Endothelial cell (in vitro differentiated cells): ENCODE data around the gene SORCS2. TPM values are rescaled to one million over a fixed set of nuclear protein-coding genes. Genes with fewer than 3 reads are reported as not detected.

Experiments
- DNase-seq: peaks from one replicate; pipeline ENCODE4 v3.0.0; 2021; ENCODE audit warnings: low spot score
- H3K27ac Mint-ChIP-seq: one replicate; pipeline ENCODE4 v1.8.0; 2021; ENCODE audit warnings: mixed read lengths, inconsistent platforms; ENCODE audit not compliant: unreplicated experiment
- H3K27me3 Mint-ChIP-seq: one replicate; pipeline ENCODE4 v1.8.0; 2021; ENCODE audit warnings: mild to moderate bottlenecking, moderate library complexity, mixed read lengths, inconsistent platforms; ENCODE audit not compliant: unreplicated experiment
- H3K36me3 Mint-ChIP-seq: one replicate; pipeline ENCODE4 v1.8.0; 2021; ENCODE audit warnings: mild to moderate bottlenecking, low read depth, mixed read lengths, inconsistent platforms; ENCODE audit not compliant: unreplicated experiment
- H3K4me1 Mint-ChIP-seq: one replicate; pipeline ENCODE4 v1.8.0; 2021; ENCODE audit warnings: mild to moderate bottlenecking, mixed read lengths, inconsistent platforms; ENCODE audit not compliant: unreplicated experiment
- H3K4me3 Mint-ChIP-seq: one replicate; pipeline ENCODE4 v1.8.0; 2021; ENCODE audit warnings: mild to moderate bottlenecking, mixed read lengths, inconsistent platforms; ENCODE audit not compliant: unreplicated experiment
- H3K9me3 Mint-ChIP-seq: one replicate; pipeline ENCODE4 v1.8.0; 2021; ENCODE audit warnings: mixed read lengths, inconsistent platforms; ENCODE audit not compliant: unreplicated experiment
- CTCF ChIP-seq: fragments of 200-600 bp; sonication (generic); IDR thresholded peaks from one replicate; pipeline ENCODE4 v1.5.0; 2021; ENCODE audit warnings: antibody characterized with exemption; ENCODE audit not compliant: unreplicated experiment
- total RNA-seq: library from RNA; stranded (reverse); fragmentation: NEBNext Ultra II Directional; extraction: Animal tissue kit (Norgen Biotek cat#: 25700); gene quantifications from one replicate; pipeline ENCODE4 v1.2.1, GENCODE V29; 2021; ENCODE audit not compliant: unreplicated experiment

SORCS2 gene
- total RNA-seq, 1 donor from 2014 or later = 1.3 TPM

- no peak for TF ChIP-seq CTCF
- H3K9me3 Mint-ChIP-seq = no peaks in the 10 kb centered on the region
- H3K4me3 Mint-ChIP-seq = no peak overlapping the region
- no peak overlapping the region for H3K27ac Mint-ChIP-seq
- H3K27me3 Mint-ChIP-seq = peaks cover 7% of the 10 kb centered on the region
- peak; percentile 2 for DNase-seq
- H3K4me1 Mint-ChIP-seq = peaks cover 2% of the 10 kb centered on the region
- H3K36me3 Mint-ChIP-seq = no peaks in the 10 kb centered on the region
Observed at GRCh38 chr4:7392438-7393421, 200.4 kb downstream of the SORCS2 start.

- peak; percentile 1 for DNase-seq
- no peaks in the 10 kb centered on the region for H3K36me3 Mint-ChIP-seq
- no peak for TF ChIP-seq CTCF
- H3K9me3 Mint-ChIP-seq = no peaks in the 10 kb centered on the region
- no peak overlapping the region for H3K27ac Mint-ChIP-seq
- no peak overlapping the region for H3K4me3 Mint-ChIP-seq
- peaks cover 2% of the 10 kb centered on the region for H3K27me3 Mint-ChIP-seq
- no peaks in the 10 kb centered on the region for H3K4me1 Mint-ChIP-seq
Observed at GRCh38 chr4:7393601-7394575, 201.6 kb downstream of the SORCS2 start.

- Mint-ChIP-seq H3K4me3 (no peak overlapping the region), H3K27ac (no peak overlapping the region), H3K36me3 (no peaks in the 10 kb centered on the region), H3K9me3 (no peaks in the 10 kb centered on the region), H3K27me3 (peaks cover 3% of the 10 kb centered on the region), H3K4me1 (no peaks in the 10 kb centered on the region)
- no peak for TF ChIP-seq CTCF
- peak; percentile 1 for DNase-seq
Observed at GRCh38 chr4:7394681-7395451, 202.5 kb downstream of the SORCS2 start.

GRCh38 chr4:7395645-7396044 lies 203.3 kb downstream of the SORCS2 start:
- peak; percentile 1 for DNase-seq
- H3K36me3 Mint-ChIP-seq = no peaks in the 10 kb centered on the region
- no peak overlapping the region for H3K27ac Mint-ChIP-seq
- no peak for TF ChIP-seq CTCF
- H3K27me3 Mint-ChIP-seq = peaks cover 6% of the 10 kb centered on the region
- H3K4me3 Mint-ChIP-seq = no peak overlapping the region
- H3K9me3 Mint-ChIP-seq = no peaks in the 10 kb centered on the region
- no peaks in the 10 kb centered on the region for H3K4me1 Mint-ChIP-seq
